HepG2 (cell line): ENCODE measurements around the gene CACNA1C. TPM values are rescaled to one million over a fixed set of nuclear protein-coding genes. Genes with fewer than 3 reads are reported as not detected.

ENCODE experiments used
- ATAC-seq: fragments of 200-7000 bp; cut with Tn5 transposase; 3 replicates; pipeline ENCODE4 v1.9.1; 2020; ENCODE audit warnings: mild to moderate bottlenecking, moderate library complexity
- BruUV-seq: library from RNA; stranded (reverse); fragments of 400-500 nt; replicated peaks from 2 replicates; lab custom pipeline; 2021; lab: Mats Ljungman, UMichigan
- CTCF ChIA-PET: fragments of 300-600 bp; formaldehyde crosslinking; extraction: SDS; loops from one replicate; lab custom pipeline; 2021; ENCODE audit warnings: low total read pairs, inconsistent platforms, low intra/inter-chr PET ratio; lab: Yijun Ruan, JAX
- POLR2A ChIA-PET: fragments of 350-600 bp; sonication (Branson Sonifier 250); formaldehyde crosslinking; loops from one replicate; lab custom pipeline; 2020; ENCODE audit warnings: antibody characterized with exemption, inconsistent platforms; lab: Yijun Ruan, JAX
- DNase-seq: peaks from one replicate; pipeline ENCODE4 v3.0.0-alpha.2; 2015; ENCODE audit warnings: low spot score
- FAIRE-seq: peaks from 3 replicates; lab custom pipeline; 2011; peaks lifted over from hg19 to GRCh38; lab: Jason Lieb, UNC
- H2AFZ ChIP-seq: one replicate; pipeline ENCODE4 v1.6.1; 2011; ENCODE audit warnings: low read length, inconsistent platforms
- H3K27ac ChIP-seq: fragments of 300-600 bp; 3 replicates; pipeline ENCODE4 v1.8.0; 2011; ENCODE audit warnings: mixed run types, mild to moderate bottlenecking, mixed read lengths, low read length, inconsistent platforms; ENCODE audit not compliant: insufficient read depth; ENCODE audit errors: extremely low read length
- H3K27me3 ChIP-seq, 2 experiments: fragments of 200-600 bp in 1 of 2; 2 replicates in 1 of 2; 3 replicates in 1 of 2; pipeline versions ENCODE4 v1.6.0 to v1.8.0; 2011; ENCODE audit warnings: low read length in 2 of 2, mild to moderate bottlenecking in 2 of 2, moderate library complexity in 2 of 2, inconsistent platforms in 1 of 2; ENCODE audit not compliant: insufficient read depth in 2 of 2, control insufficient read depth in 1 of 2
- H3K36me3 ChIP-seq, 2 experiments: fragments of 200-600 bp in 1 of 2; replicated peaks in 1 of 2; 2 replicates in 1 of 2; 3 replicates in 1 of 2; pipeline versions ENCODE4 v1.5.1 to v1.8.0; 2011; ENCODE audit warnings: low read length in 2 of 2, inconsistent platforms in 1 of 2; ENCODE audit not compliant: insufficient read depth in 2 of 2, control insufficient read depth in 1 of 2
- H3K4me1 ChIP-seq: 2 replicates; pipeline ENCODE4 v1.5.1; 2012; ENCODE audit warnings: low read length, inconsistent platforms; ENCODE audit not compliant: insufficient read depth
- H3K4me2 ChIP-seq: 2 replicates; pipeline ENCODE4 v1.6.0; 2011; ENCODE audit warnings: low read depth, low read length, inconsistent platforms
- H3K4me3 ChIP-seq, 3 experiments: fragments of 200-600 bp in 1 of 3; sonication (generic), shearing (Covaris generic) in 1 of 3; replicated peaks in 1 of 3; 2 replicates each; pipeline ENCODE4 v1.5.1; 2011 to 2016; ENCODE audit warnings: low read length in 3 of 3, inconsistent platforms in 2 of 3, low read depth in 2 of 3, mild to moderate bottlenecking in 2 of 3, control low read depth in 1 of 3, mixed read lengths in 1 of 3; ENCODE audit not compliant: insufficient read depth in 1 of 3
- H3K79me2 ChIP-seq: one replicate; pipeline ENCODE4 v1.6.1; 2011; ENCODE audit warnings: low read length, inconsistent platforms; ENCODE audit not compliant: insufficient read depth
- H3K9ac ChIP-seq: 2 replicates; pipeline ENCODE4 v1.6.0; 2011; ENCODE audit warnings: mild to moderate bottlenecking, low read depth, low read length, inconsistent platforms; ENCODE audit not compliant: insufficient read depth
- H3K9me3 ChIP-seq: 2 replicates; pipeline ENCODE4 v1.5.1; 2012; ENCODE audit warnings: mild to moderate bottlenecking, low read length
- H4K20me1 ChIP-seq: 2 replicates; pipeline ENCODE4 v1.6.0; 2011; ENCODE audit warnings: inconsistent platforms, mild to moderate bottlenecking, low read length, moderate library complexity; ENCODE audit not compliant: insufficient read depth
- CBX5 ChIP-seq: sonication (generic); formaldehyde crosslinking; IDR thresholded peaks from 2 replicates; pipeline ENCODE4 v1.4.0; 2020; ENCODE audit warnings: missing genetic modification reagents, borderline replicate concordance
- ETV5 ChIP-seq: IDR thresholded peaks from 2 replicates; pipeline ENCODE4 v1.6.1; 2018; ENCODE audit warnings: missing biosample characterization, missing genetic modification reagents, inconsistent platforms, borderline replicate concordance
- GFI1 ChIP-seq: sonication (generic); formaldehyde crosslinking; IDR thresholded peaks from 2 replicates; pipeline ENCODE4 v1.5.0; 2020; ENCODE audit warnings: missing genetic modification reagents, mild to moderate bottlenecking, borderline replicate concordance
- SP140L ChIP-seq: sonication (generic); formaldehyde crosslinking; IDR thresholded peaks from 2 replicates; pipeline ENCODE4 v1.4.0; 2020; ENCODE audit warnings: missing genetic modification reagents, borderline replicate concordance
- SPEN ChIP-seq: sonication (generic); formaldehyde crosslinking; IDR thresholded peaks from 2 replicates; pipeline ENCODE4 v1.5.1; 2020; ENCODE audit warnings: low read depth, mild to moderate bottlenecking, missing genetic modification reagents
- ZBTB49 ChIP-seq: sonication (generic); formaldehyde crosslinking; IDR thresholded peaks from 2 replicates; pipeline ENCODE4 v1.4.0; 2020; ENCODE audit warnings: missing genetic modification reagents, borderline replicate concordance
- WGBS: methylation state at CpG from one replicate; pipeline ENCODE4 v1.1.6; 2017; ENCODE audit warnings: low lambda C conversion rate; 5-methylcytosine and 5-hydroxymethylcytosine counted together
- in situ Hi-C: cut with HindIII; loops from 2 replicates; pipeline ENCODE4 v1.10.0; 2017; ENCODE audit warnings: low pct_unique_long_range_greater_than_20kb; ENCODE audit not compliant: extremely low pct_ligation_motif_present
- intact Hi-C: fragments of 100-400 bp; cut with micrococcal nuclease; formaldehyde crosslinking; loops from one replicate; pipeline ENCODE4 v1.10.0; 2022; ENCODE audit not compliant: unreplicated experiment
- polyA plus RNA-seq, 8 experiments: library from polyadenylated mRNA; depleted of rRNA in 3 of 8; stranded (reverse) in 7 of 8; unstranded in 1 of 8; fragments of >200 nt; fragmentation: Illumina TruSeq in 4 of 8; extraction: Trizol in 4 of 8; gene quantifications; 2 replicates each; pipeline versions ENCODE4 v1.2.1 to v1.2.3, GENCODE V29; 2011 to 2016; ENCODE audit warnings: low read depth in 4 of 8, missing spikeins in 1 of 8, mixed read lengths in 1 of 8; ENCODE audit not compliant: insufficient read depth in 1 of 8
- total RNA-seq, 5 experiments: library from RNA; depleted of rRNA; stranded (reverse); fragments of >200 nt; fragmentation: Illumina TruSeq; extraction: Trizol; gene quantifications; 2 replicates each; pipeline ENCODE4 v1.2.3, GENCODE V29; 2016; ENCODE audit warnings: low read depth in 1 of 5
- TF ChIP-seq, protein P1 (sequence below): IDR thresholded peaks from 2 replicates; pipeline ENCODE4 v1.6.1; 2012; ENCODE audit warnings: inconsistent platforms
- TF ChIP-seq, protein P2 (sequence below): sonication (generic); formaldehyde crosslinking; conservative IDR thresholded peaks from 2 replicates; pipeline ENCODE4 v1.8.1; 2023; ENCODE audit warnings: missing genetic modification reagents

CACNA1C gene
- total and polyA plus RNA-seq, 2 of the 13 experiments (the other 11 are each of a cell fraction or from before 2014, with no cell fraction given) = not detected

GRCh38 chr12:2017546-2018337, 35.0 kb upstream of the CACNA1C start (continued):
- TF ChIP-seq CBX5 (no peak), SPEN (CRISPR knock-in tag) (no peak)

GRCh38 chr12:2018391-2018790, 34.4 kb upstream of the CACNA1C start:
- Histone ChIP-seq H3K36me3 (no peaks in the 10 kb centered on the region), H3K9me3 (no peaks in the 10 kb centered on the region), H3K79me2 (no peaks in the 10 kb centered on the region)
- BruUV-seq = no TSS peak
- no peak for TF ChIP-seq ZBTB49 (CRISPR knock-in tag)
- TF ChIP-seq, protein P1, sequence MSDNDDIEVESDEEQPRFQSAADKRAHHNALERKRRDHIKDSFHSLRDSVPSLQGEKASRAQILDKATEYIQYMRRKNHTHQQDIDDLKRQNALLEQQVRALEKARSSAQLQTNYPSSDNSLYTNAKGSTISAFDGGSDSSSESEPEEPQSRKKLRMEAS = no peak
- no peak for TF ChIP-seq GFI1 (CRISPR knock-in tag)
- TF ChIP-seq, protein P2, sequence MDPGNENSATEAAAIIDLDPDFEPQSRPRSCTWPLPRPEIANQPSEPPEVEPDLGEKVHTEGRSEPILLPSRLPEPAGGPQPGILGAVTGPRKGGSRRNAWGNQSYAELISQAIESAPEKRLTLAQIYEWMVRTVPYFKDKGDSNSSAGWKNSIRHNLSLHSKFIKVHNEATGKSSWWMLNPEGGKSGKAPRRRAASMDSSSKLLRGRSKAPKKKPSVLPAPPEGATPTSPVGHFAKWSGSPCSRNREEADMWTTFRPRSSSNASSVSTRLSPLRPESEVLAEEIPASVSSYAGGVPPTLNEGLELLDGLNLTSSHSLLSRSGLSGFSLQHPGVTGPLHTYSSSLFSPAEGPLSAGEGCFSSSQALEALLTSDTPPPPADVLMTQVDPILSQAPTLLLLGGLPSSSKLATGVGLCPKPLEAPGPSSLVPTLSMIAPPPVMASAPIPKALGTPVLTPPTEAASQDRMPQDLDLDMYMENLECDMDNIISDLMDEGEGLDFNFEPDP (CRISPR knock-in tag) = no peak
- no peak for TF ChIP-seq SP140L (CRISPR knock-in tag)
- TF ChIP-seq ETV5 (CRISPR knock-in tag) = no peak
- TF ChIP-seq, all 625 proteins: peak for 0
- no peak overlapping the region for H3K9ac ChIP-seq
- ChIA-PET POLR2A (no interaction called here), CTCF (no interaction called here)
- DNase-seq (no peak), FAIRE-seq (no peak), ATAC-seq (no peak)
- H2AFZ ChIP-seq = no peak overlapping the region
- intact Hi-C loops (no loop called here), in situ Hi-C loops (no loop called here)
- H3K4me3 ChIP-seq = no peak overlapping the region
- H3K27me3 ChIP-seq = peaks cover 0 to 10% of the 10 kb centered on the region in 2 experiments; a peak in 2 of 5 replicates
- H3K4me2 ChIP-seq = no peak overlapping the region
- no peaks in the 10 kb centered on the region for H4K20me1 ChIP-seq
- 71% methylated on average over 5 of the region's 7 CpGs for WGBS
- no peak overlapping the region for H3K27ac ChIP-seq
- H3K4me1 ChIP-seq = peaks cover 7% of the 10 kb centered on the region; the same call in 1 of the 2 replicates
